Heart left ventricle (tissue), 16 donors: ENCODE data around the gene WNT7A. TPM values are rescaled to one million over a fixed set of nuclear protein-coding genes. Genes with fewer than 3 reads are reported as not detected.

Experiments used
- ATAC-seq, 4 donors: fragments of 200-7000 bp; cut with Tn5 transposase; one replicate each; pipeline ENCODE4 v1.9.1; 2020 to 2022; ENCODE audit warnings: moderate library complexity in 4 of 4, mild to moderate bottlenecking in 3 of 4, moderate number of reproducible peaks in 1 of 4
- DNase-seq, 5 donors: peaks; one replicate each; pipeline ENCODE4 v3.0.0-alpha.2; 2020
- H3K27ac ChIP-seq, 12 donors: fragments of 200-600 bp; sonication (generic) in 4 of 12; one replicate each; pipeline versions ENCODE4 v1.5.0 to v1.8.0; 2016 to 2022; ENCODE audit warnings: mild to moderate bottlenecking in 2 of 12
- H3K27me3 ChIP-seq, 9 donors: fragments of 200-600 bp; sonication (generic) in 2 of 9; one replicate each; pipeline versions ENCODE4 v1.5.1 to v1.8.0; 2016 to 2022; ENCODE audit warnings: mild to moderate bottlenecking in 3 of 9
- H3K36me3 ChIP-seq, 9 donors: fragments of 200-600 bp; sonication (generic) in 2 of 9; one replicate each; pipeline versions ENCODE4 v1.5.0 to v1.8.0; 2018 to 2022; ENCODE audit warnings: mild to moderate bottlenecking in 2 of 9
- H3K4me1 ChIP-seq, 12 donors: fragments of 200-600 bp; sonication (generic) in 4 of 12; one replicate each; pipeline versions ENCODE4 v1.5.0 to v1.8.0; 2016 to 2022; ENCODE audit warnings: mild to moderate bottlenecking in 3 of 12
- H3K4me3 ChIP-seq, 12 donors: fragments of 200-600 bp; sonication (generic) in 4 of 12; one replicate each; pipeline versions ENCODE4 v1.5.0 to v1.8.0; 2017 to 2022; ENCODE audit warnings: mild to moderate bottlenecking in 9 of 12, moderate library complexity in 4 of 12
- H3K9me3 ChIP-seq, 12 donors: fragments of 200-600 bp; sonication (generic) in 4 of 12; one replicate each; pipeline versions ENCODE4 v1.5.0 to v1.8.0; 2016 to 2022; ENCODE audit warnings: mild to moderate bottlenecking in 1 of 12
- CTCF ChIP-seq, 12 donors: fragments of 200-600 bp; sonication (generic) in 4 of 12; IDR thresholded peaks; one replicate each; pipeline versions ENCODE4 v1.5.0 to v1.8.0; 2018 to 2022; ENCODE audit warnings: antibody characterized with exemption in 12 of 12, mild to moderate bottlenecking in 5 of 12
- POLR2A ChIP-seq, 2 donors: fragments of 450-650 bp; IDR thresholded peaks; one replicate each; pipeline ENCODE4 v1.6.1; 2017; ENCODE audit warnings: antibody characterized with exemption in 2 of 2, mild to moderate bottlenecking in 2 of 2, moderate library complexity in 2 of 2
- WGBS, 4 donors: extraction: QIAGEN DNeasy Blood & Tissue Kit in 2 of 4; methylation state at CpG; one replicate each; pipeline versions ENCODE4 v1.1.5 to v1.1.7; 2013 to 2018; 5-methylcytosine and 5-hydroxymethylcytosine counted together
- intact Hi-C, 10 donors: fragments of 100-400 bp; cut with DNase I; formaldehyde crosslinking; loops; one replicate each; pipeline versions ENCODE4 v1.11.1 to v1.14.2; 2022
- polyA plus RNA-seq, 2 donors: library from polyadenylated mRNA; stranded (reverse); fragments of 200-250 nt; gene quantifications; one replicate each; pipeline ENCODE4 v1.2.3, GENCODE V29; 2013
- total RNA-seq, 9 donors: library from RNA; depleted of rRNA in 2 of 9; stranded (reverse); fragments of >200 nt in 2 of 9; fragmentation: NEBNext Ultra II Directional in 3 of 9; extraction: Animal tissue kit (Norgen Biotek cat#: 25700) in 3 of 9; gene quantifications; one replicate each; pipeline versions ENCODE4 v1.1.0 to v1.2.4, GENCODE V29; 2016 to 2023
- donor health status: ischemic (EF 13 %, LVEDD 7.1; RV severe dilation, severe dysfunction).
- donor health status: healthy with polysubstance abuse.
- donor health status: DM: no; HTN: yes; CAD: no.
- donor health status: DM: no; HTN: no; CAD: no.
- donor health status: ischemic (EF 25% LVEDD 6.9; RV normal size, moderate dysfunction).
- donor health status: ischemic (EF 25% LVEDD 5.7; RV mildly dilated, moderate dysfunction).
- donor health status: healthy.
- donor health status: DM: yes; HTN: yes; CAD: no.
- donor health status: ischemic (EF 35%, LVEDD 5.7; RV mildly dilated, moderate dysfunction).
- donor health status: nonischemic (EF 11% LVEDD 7.7; RV severe dilation, severe dysfunction).
- donor health status: DM: yes; HTN: yes; CAD: no.
- donor health status: PGD.
- donor health status: ischemic (EF 29% LVEDD 5.4; RV normal size, mild dysfunction).
- donor health status: nonischemic (EF 23%, LVEDD 6.1; RV moderate dilation, normal function).

The WNT7A gene
- total and polyA plus RNA-seq, 11 donors = not detected

DNA sequence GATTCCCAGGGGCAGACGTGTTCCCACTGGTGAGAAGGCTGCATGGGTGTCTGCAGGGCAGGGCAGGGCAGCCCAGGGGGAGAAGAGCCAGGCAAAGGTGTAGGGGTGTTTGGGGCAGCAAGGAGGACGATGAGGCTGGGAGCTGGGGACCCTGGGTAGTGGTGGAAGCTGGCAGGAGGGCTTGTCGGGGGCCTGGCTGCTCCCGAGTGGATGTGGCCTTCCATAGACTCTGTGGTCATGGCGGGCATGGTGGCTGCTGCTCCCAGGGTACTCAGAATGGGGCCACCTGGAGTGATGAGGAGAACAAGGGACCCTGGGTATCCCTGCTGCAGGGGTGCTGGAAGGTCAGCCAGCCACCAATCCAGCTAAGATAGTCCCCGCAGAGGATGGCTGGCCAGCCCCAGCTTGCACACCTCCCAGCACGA, 107.5 kb downstream of the WNT7A start:
- ATAC-seq (no peak), DNase-seq (peak in 1 of 5 donors; percentile 46)
- 68 to 77% (median 74%) methylated on average over 6 to 7 of the region's 7 CpGs for WGBS, 4 donors
- peaks cover 0 to 25% (median 0%) of the 10 kb centered on the region in 9 donors for H3K27me3 ChIP-seq
- no peak overlapping the region for H3K27ac ChIP-seq
- H3K36me3 ChIP-seq = no peaks in the 10 kb centered on the region
- H3K4me3 ChIP-seq = no peak overlapping the region
- H3K4me1 ChIP-seq = no peaks in the 10 kb centered on the region
- TF ChIP-seq CTCF (IDR thresholded peaks at IDR 0.05) = no peak
- no peak for TF ChIP-seq POLR2A (IDR thresholded peaks at IDR 0.05)
- intact Hi-C loops = no loop called here
- H3K9me3 ChIP-seq = no peaks in the 10 kb centered on the region

- Histone ChIP-seq H3K36me3 (no peaks in the 10 kb centered on the region), H3K4me3 (no peak overlapping the region), H3K9me3 (no peaks in the 10 kb centered on the region), H3K27ac (no peak overlapping the region), H3K27me3 (peaks cover 0 to 25% (median 0%) of the 10 kb centered on the region in 9 donors), H3K4me1 (no peaks in the 10 kb centered on the region)
- intact Hi-C loops = no loop called here
- DNase-seq (peak in 1 of 5 donors; percentile 28), ATAC-seq (no peak)
- no peak for TF ChIP-seq POLR2A (IDR thresholded peaks at IDR 0.05)
- TF ChIP-seq CTCF (IDR thresholded peaks at IDR 0.05) = no peak
- WGBS, 4 donors = 80 to 86% (median 85%) methylated on average over 9 of the region's 9 CpGs
Measured at GRCh38 chr3:13771496-13771895, 108.4 kb downstream of the WNT7A start.

DNA sequence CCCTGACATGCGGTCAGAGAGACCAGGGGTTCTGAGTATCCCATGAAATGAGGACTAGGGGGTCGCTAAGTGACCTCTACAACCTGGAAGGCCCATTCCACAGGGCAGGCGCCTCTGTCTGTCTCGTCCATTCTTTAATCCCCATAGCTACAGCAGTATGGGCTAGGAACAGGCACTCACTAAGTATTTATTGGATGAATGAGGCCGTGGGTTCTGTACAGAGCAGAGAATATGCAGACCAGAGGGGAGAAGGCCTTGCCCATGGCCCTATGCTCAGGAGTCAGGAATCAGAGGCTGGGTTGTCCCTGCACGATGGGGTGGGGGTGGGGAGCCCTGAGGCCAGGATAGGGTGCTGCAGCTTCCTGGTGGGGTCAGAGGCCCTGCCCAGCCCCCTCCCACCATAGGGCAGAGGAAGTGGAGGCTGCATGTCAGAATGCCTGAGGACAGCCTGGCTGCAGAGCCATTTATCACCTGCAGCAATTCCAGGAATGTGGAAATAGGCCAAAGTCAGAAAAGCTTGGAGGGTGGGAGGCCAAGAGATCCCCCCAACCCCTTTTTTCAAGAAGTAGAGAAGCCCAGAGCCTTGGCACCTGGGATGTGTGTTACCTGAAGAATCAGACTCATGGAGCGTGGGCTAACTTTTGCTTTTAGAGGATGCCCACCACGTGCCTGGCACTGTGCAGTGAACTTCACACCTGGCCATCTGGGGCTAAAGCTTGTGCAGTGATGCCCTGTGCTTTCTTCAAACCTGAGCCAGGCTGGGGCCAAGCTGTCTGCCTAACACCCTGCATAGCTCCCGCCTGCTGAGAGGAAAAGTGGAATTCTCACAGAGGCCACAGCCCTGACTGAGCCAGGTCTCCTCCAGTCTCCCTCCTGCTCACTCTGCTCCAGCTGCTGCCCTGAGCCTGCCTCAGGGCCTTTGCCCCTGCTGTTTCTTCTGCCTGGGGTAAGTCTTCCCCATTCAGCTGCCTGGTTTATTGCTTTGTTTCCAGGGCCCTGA, 109.4 kb downstream of the WNT7A start:
- Histone ChIP-seq H3K27ac (no peak overlapping the region), H3K36me3 (no peaks in the 10 kb centered on the region), H3K9me3 (no peaks in the 10 kb centered on the region), H3K27me3 (peaks cover 0 to 25% (median 0%) of the 10 kb centered on the region in 9 donors), H3K4me1 (no peaks in the 10 kb centered on the region), H3K4me3 (no peak overlapping the region)
- WGBS, 4 donors = 65 to 72% (median 66%) methylated on average over 8 to 9 of the region's 9 CpGs
- TF ChIP-seq CTCF (IDR thresholded peaks at IDR 0.05) = no peak
- TF ChIP-seq POLR2A (IDR thresholded peaks at IDR 0.05) = no peak
- no peak for ATAC-seq
- DNase-seq = peak in 1 of 5 donors; percentile 31
- intact Hi-C loops = no loop called here

DNA sequence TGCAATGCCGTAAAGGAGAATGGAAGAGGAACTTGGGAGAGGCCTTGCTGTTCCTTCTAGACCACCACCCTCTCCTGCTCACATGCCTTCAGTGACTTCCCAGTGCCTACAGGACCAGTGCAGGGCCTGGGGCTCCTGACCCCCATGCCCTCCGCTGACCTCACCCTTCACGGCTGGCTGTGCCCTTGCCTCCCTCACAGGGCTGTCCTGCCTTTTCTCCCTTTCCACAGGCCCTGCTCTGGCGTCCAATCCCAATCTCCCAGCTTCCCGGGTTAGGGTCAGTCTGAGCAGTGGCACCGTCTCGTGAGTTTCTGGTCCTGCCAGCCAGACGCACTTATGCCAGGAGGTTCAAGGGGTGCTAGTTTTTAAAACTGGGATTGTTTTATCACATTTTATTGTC, 110.4 kb downstream of the WNT7A start:
- Histone ChIP-seq H3K36me3 (no peaks in the 10 kb centered on the region), H3K27me3 (peaks cover 0 to 25% (median 0%) of the 10 kb centered on the region in 9 donors), H3K27ac (no peak overlapping the region), H3K9me3 (no peaks in the 10 kb centered on the region), H3K4me3 (no peak overlapping the region), H3K4me1 (no peaks in the 10 kb centered on the region)
- no peak for ATAC-seq
- peak in 1 of 5 donors; percentile 33 for DNase-seq
- intact Hi-C loops = no loop called here
- no peak for TF ChIP-seq CTCF (IDR thresholded peaks at IDR 0.05)
- TF ChIP-seq POLR2A (IDR thresholded peaks at IDR 0.05) = no peak
- WGBS, 4 donors = 86 to 90% (median 87%) methylated on average over 8 of the region's 8 CpGs
